ENCODE results near the gene ELMO3. TPM values are rescaled to one million over a fixed set of nuclear protein-coding genes. Genes with fewer than 3 reads are reported as not detected.

The ELMO3 gene
- total and polyA plus RNA-seq, 2 of the 13 experiments (the other 11 are each of a cell fraction or from before 2014, with no cell fraction given): 2.6 to 4.0 TPM

- TF ChIP-seq HNF1B (CRISPR knock-in tag; IDR thresholded peaks at IDR 0.05) (no peak), FOXA1 (IDR thresholded peaks at IDR 0.05) (no peak), FOXA1 (CRISPR knock-in tag; IDR thresholded peaks at IDR 0.05) (no peak), POLR2AphosphoS5 (IDR thresholded peaks at IDR 0.05; ENCODE audit: low read depth, low read length) (peak; percentile 23; the same call in 1 of the 2 replicates), PREB (CRISPR knock-in tag; IDR thresholded peaks at IDR 0.05) (no peak), HMGXB3 (CRISPR knock-in tag; IDR thresholded peaks at IDR 0.05; ENCODE audit: borderline replicate concordance) (no peak), KLF12 (CRISPR knock-in tag; IDR thresholded peaks at IDR 0.05; ENCODE audit: borderline replicate concordance) (peak; percentile 55; the same call in 1 of the 2 replicates), ZNF24 (IDR thresholded peaks at IDR 0.05) (no peak), BATF2 (CRISPR knock-in tag; IDR thresholded peaks at IDR 0.05) (no peak), ZNF496 (CRISPR knock-in tag; IDR thresholded peaks at IDR 0.05; ENCODE audit: insufficient replicate concordance) (no peak), MXI1 (IDR thresholded peaks at IDR 0.05; ENCODE audit: borderline replicate concordance, low read depth, low read length) (no peak), ARNT2 (CRISPR knock-in tag; IDR thresholded peaks at IDR 0.05; ENCODE audit: low read depth) (no peak), NFKBIZ (CRISPR knock-in tag; IDR thresholded peaks at IDR 0.05) (no peak), EED (CRISPR knock-in tag; IDR thresholded peaks at IDR 0.05) (no peak; the same call in none of the 2 replicates), ZNF513 (CRISPR knock-in tag; conservative IDR thresholded peaks at IDR 0.05) (no peak), STAT6 (CRISPR knock-in tag; IDR thresholded peaks at IDR 0.05; ENCODE audit: borderline replicate concordance) (no peak), KMT2B (CRISPR knock-in tag; IDR thresholded peaks at IDR 0.05) (no peak)
These were observed 48.7 kb upstream of the ELMO3 start (continued) for GRCh38 chr16:67150047-67150832.

Measured in HepG2 (cell line).